GM18519 (cell line): ENCODE measurements around the gene ZSWIM5.
"Not testable (repeated sequence)": the region's sequence is repeated elsewhere in the genome, so short reads cannot be mapped to it uniquely, and the experiment has no call there.

Source experiments
- ATAC-seq: cut with Tn5 transposase; IDR thresholded peaks from one replicate; pipeline ENCODE4 v1.9.1; 2021; ENCODE audit warnings: mild to moderate bottlenecking, moderate library complexity; ENCODE audit not compliant: unreplicated experiment, low FRiP score

Gene ZSWIM5

DNA sequence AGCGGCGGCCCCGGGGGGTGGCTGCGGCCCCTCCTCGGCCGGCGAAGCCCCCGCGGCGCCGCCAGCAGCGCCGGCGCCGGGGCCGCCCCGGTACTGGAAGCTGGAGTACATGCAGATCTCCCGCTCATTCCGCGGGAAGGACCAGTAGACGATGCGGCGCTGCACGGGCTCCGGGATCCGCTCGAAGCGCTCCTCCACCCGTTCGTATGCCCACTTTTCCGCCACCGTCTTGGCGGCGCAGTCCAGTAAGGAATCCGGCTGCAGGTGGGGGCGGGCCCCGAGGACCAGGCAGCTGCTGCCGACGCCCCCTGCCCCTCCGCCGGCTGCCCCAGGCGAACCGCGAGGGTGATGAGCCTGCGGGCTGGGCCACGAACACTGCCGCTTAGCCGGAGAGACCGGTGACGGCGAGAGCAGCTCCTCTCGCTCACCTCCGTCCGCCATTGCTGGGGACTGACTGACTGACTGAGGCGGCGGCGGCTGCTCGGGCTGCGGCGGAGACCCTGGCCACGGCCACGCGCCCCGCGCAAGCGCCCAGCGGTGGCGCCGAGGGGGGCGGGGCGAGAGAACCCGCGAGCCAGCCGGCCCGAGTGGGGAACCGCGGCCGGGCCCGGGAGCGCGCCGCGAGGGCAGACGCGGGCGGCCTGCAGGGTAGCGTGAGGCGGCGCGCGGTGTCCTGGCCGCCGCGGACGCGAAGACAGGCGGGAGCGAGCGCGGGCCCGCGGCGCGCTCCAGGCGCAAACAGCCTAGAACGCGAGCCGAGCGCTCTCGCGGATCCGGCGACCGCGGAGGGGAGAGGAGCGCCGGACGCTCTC lies at the start of gene ZSWIM5:
Gene ZSWIM5, minus strand, starts transcription at position 696 of the 812 bp plus-strand sequence. Its CDS starts 255 bp downstream, at position 441.
- peak; percentile 44 for ATAC-seq

GRCh38 chr1:45254490-45254889 lies 48.1 kb upstream of the ZSWIM5 start:
- no peak for ATAC-seq

DNA sequence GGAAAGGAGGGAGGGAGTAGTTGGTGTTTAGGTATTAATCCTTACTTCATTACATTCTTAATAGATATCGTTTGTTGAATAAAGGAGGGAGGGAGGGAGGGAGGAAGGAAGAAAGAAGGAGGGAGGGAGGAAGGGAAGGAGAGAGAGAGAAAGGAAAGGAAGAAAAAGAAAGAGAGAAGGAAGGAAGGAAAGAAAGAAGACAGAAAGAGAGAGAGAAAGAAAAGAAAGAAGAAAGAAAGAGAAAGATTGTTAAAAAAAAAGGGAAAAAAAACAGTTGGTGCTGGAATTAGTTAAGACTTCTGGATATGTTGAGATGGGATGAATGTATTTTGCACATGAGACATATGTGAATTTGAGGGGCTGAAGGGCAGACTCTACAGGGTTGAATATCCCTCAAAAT lies 44.1 kb upstream of the ZSWIM5 start:
- ATAC-seq: no peak

GRCh38 chr1:45248004-45248403 lies 41.6 kb upstream of the ZSWIM5 start:
- ATAC-seq: not testable (repeated sequence)

- no peak for ATAC-seq
Measured at GRCh38 chr1:45246760-45247159, 40.4 kb upstream of the ZSWIM5 start.

DNA sequence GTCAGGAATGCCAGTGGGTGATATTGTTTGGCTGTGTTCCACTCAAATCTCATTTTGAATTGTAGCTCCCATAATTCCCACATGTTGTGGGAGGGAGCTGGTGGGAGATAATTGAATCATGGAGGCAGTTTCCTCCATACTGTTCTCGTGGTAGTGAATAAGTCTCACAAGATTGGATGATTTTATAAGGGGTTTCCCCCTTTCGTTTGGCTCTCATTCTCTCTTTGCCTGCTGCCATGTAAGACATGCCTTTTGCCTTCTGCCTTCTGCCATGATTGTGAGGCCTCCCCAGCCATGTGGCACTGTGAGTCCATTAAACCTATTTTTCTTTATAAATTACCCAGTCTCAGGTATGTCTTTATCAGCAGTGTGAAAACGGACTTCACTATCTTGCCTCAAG lies 40.0 kb upstream of the ZSWIM5 start:
- ATAC-seq: not testable (repeated sequence)

GRCh38 chr1:45244660-45245059 lies 38.3 kb upstream of the ZSWIM5 start:
- ATAC-seq: no peak

DNA sequence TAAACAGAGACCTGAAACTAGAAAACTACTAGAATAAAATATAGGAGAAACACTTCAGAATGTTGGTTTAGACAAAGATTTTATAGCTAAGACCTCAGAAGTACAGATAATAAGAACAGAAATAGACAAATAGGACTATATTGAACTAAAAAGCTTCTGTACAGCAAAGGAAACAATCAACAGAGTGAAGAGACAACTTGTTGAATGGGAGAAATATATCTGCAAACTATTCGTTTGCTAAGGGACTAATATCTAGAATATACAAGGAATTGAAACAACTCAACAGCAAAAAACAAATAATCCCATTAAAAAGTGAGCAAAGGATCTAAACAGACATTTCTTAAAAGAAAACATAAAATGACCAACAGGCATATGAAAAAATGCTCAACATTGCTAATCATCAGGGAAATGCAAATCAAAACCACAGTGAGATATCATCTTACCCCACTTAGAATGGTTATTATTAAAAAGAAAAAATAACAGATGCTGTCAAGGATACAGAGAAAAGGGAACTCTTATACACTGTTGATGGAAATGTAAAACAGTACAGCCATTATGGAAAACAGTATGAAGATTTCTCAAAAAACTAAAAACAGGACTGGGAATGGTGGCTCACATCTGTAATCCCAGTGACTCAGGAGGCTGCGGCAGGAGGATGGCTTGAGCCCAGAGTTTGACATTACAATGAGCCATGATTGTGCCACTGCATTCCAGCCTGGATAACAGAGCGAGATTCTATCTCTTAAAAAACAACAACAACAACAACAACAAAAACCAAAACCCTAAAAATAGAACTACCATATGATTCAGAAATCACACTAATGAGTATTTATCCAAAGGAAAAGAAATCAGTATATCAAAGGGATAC lies 37.3 kb upstream of the ZSWIM5 start:
- no peak for ATAC-seq

DNA sequence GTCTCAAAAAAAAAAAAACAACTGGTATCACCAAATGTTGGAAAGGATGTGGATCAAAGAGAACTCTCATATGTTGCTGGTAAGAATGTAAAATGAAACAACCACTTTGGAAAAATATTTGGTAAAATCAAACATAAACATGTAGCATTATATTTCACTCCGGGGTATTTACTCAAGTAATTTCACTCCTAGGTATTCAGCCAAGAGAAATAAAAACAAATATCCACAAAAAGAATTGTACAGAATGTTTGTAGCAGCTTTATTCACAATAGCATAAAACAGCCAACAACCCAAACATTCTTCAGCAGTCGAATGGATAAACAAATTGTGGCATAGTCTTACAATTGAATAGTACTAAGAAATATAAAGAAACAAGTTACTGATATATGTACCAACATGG lies 32.4 kb upstream of the ZSWIM5 start:
- no peak for ATAC-seq

GRCh38 chr1:45236136-45236535 lies 29.7 kb upstream of the ZSWIM5 start:
- ATAC-seq: no peak

GRCh38 chr1:45230537-45230936 lies 24.1 kb upstream of the ZSWIM5 start:
- no peak for ATAC-seq

DNA sequence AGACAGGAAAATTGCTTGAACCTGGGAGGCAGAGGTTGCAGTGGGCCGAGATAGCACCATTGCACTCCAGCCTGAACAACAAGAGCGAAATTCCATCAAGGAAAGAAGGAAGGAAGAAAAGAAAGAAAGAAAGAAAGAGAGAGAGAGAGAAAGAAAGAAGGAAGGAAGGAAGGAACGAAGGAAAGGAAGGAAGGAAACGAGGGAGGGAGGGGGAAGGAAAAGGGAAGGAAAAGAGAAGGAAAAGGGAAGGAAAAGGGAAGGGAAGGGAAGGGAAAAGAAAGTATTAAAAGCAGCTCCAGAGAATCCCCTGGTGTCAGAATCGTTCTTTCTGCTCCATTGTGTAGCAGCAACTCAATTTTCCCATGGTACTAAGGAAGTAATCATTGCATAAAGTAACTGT lies 19.2 kb upstream of the ZSWIM5 start:
- no peak for ATAC-seq

DNA sequence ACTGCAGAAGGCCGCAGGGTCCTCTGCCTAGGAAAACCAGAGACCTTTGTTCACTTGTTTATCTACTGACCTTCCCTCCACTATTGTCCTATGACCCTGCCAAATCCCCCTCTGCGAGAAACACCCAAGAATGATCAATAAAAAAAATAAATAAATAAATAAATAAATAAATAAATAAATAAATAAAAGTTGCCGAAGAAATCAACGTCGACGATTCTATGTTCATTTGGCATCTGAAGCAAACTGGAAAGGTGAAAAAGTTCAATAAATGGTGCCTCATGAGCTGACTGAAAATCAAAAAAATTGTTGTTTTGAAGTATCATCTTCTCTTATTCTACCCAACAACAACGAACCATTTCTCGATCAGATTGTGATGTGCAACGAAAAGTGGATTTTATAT lies 17.3 kb upstream of the ZSWIM5 start:
- not testable (repeated sequence) for ATAC-seq

DNA sequence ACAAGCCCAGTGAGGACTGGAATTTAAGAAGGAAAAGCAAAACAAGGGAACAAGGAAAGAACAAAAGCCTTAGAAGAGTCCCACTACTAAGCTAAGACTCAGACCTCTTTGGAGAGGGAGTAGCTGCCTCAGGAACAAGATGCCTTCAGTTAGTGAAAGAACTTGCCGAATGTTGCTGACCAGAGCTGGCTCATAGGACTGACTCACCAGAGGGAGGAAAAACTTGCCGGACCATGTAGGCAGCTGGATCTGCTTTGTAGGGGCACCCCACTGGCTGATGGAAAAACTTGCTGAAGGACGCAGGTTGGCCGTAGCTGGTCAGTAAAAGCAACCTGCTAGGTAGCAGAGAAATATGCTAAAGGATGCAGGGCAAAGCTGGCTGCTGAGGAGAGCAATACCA lies 15.3 kb upstream of the ZSWIM5 start:
- ATAC-seq: no peak

DNA sequence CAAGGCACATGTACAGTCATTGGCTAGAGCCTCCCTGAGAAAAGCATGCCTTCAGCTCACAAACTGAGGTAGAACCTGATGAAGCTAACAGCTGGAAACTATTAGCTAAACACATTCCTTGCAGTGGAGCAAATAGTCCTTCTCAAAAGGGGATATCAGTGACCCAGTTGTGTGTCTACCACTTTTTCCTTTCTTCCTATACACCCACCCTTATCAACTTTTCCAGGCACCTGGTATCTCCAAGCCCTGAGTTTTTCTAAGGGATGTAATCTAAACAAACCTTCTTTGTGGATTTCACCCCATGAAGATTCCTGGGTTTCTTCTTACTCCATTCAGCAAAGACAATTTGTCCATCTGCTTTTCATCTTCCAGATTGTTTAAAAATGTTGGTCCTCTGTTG lies 10.5 kb upstream of the ZSWIM5 start:
- ATAC-seq: no peak

DNA sequence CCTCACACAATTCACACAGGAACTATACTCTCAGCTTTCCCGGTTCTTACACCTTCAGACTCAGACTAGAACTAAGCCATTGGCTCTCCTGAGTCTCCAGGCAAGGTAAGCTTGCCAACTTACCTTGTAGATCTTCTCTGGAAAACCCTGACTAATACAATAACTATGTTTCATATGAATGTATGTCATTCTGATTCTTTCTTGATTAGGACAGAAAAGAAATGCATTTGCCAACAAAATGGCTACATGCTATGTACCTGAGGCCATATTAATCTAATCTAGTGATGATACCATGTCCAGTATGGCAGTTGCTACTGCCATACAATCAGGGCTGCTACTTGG lies 9.8 kb upstream of the ZSWIM5 start:
- no peak for ATAC-seq

- no peak for ATAC-seq
Measured at GRCh38 chr1:45215485-45216199, 9.2 kb upstream of the ZSWIM5 start.

- no peak for ATAC-seq
Measured at GRCh38 chr1:45213892-45214291, 7.5 kb upstream of the ZSWIM5 start.

DNA sequence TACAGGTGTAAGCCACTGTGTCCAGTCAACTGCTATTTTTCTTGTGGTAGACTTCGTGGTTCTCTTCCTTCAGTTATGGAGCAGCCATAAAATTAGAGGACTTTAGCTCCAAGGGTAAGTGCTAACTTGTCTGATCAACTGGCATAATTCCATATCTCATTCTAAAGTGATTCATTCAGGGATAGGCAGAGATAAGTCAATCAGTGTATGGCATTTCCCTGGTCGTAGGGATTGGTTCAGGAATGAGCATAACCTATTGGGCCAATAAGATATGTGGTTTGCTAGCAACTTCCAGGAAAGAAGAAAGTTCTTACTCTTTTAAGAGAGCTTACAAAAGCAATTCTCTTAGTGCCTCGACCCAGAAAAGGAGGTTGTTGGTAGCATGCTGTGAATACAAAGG lies 4.7 kb upstream of the ZSWIM5 start:
- no peak for ATAC-seq

DNA sequence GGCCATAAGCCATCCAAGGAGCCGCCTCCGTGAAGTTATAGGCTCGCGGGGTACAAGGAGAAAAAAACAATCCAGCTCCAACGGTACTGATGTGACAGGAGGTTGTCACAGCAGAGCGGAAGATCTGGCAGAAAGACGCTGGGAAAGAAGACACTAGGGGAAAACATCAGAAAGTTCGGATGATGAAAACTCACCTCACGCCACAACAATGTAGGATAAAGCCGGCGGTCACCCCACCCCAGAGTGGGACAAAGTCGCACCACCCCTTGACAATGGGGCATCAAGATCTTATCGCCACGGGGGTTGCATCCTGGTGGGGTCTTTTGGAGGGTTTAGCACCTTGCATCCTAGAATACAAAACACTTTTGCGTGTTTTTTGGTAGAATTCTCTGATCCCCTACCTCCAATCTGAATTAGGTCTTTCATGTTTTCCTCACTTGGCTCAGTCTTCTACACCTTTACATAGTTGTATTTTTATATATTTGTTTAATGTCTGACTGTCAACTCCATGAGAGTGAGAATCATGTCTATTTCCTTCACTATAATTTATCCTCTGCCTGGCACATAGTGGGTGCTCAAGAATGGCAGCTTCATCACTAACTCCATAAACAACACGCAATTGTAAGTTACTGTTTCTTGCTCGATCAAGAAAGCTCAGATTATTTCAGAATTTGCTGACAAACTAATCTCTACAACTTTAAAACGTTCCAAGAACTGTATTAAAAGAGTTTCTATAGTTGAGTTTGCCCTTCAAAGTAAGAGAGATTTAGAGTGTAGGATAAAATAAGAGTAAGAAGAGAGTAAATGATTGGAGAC lies 611 bp upstream of the ZSWIM5 start:
- ATAC-seq: no peak
